GM11168 (cell line): ENCODE measurements around the gene RTCB.

Source experiments
- in situ Hi-C: fragments of 300-500 bp; cut with MboI; formaldehyde crosslinking; loops from one replicate; pipeline ENCODE4 v1.12.0; 2022; ENCODE audit warnings: low sequenced_read_pairs; ENCODE audit not compliant: unreplicated experiment

The RTCB gene

GRCh38 chr22:32411829-32412592, at the start of gene RTCB:
RTCB (minus strand) TSS chr22:32412247; CDS start chr22:32412156, 91 bp downstream.
- in situ Hi-C loops: no loop called here

GRCh38 chr22:32457031-32457430, 45.0 kb upstream of the RTCB start:
- in situ Hi-C loops: no loop called here

- in situ Hi-C loops: no loop called here
Observed at GRCh38 chr22:32448980-32449379, 36.9 kb upstream of the RTCB start.

GRCh38 chr22:32446321-32446720, 34.3 kb upstream of the RTCB start:
- in situ Hi-C loops: no loop called here

- in situ Hi-C loops: no loop called here
Observed at GRCh38 chr22:32444068-32444467, 32.0 kb upstream of the RTCB start.

- in situ Hi-C loops: no loop called here
Observed at GRCh38 chr22:32430352-32430751, 18.3 kb upstream of the RTCB start.

GRCh38 chr22:32426881-32427280, 14.8 kb upstream of the RTCB start:
- in situ Hi-C loops: no loop called here

GRCh38 chr22:32423664-32424063, 11.6 kb upstream of the RTCB start:
- in situ Hi-C loops: no loop called here

- in situ Hi-C loops: no loop called here
Observed at GRCh38 chr22:32422062-32422461, 10.0 kb upstream of the RTCB start.

GRCh38 chr22:32421484-32421883, 9.4 kb upstream of the RTCB start:
- in situ Hi-C loops: no loop called here

- in situ Hi-C loops: no loop called here
Observed at GRCh38 chr22:32417906-32418305, 5.9 kb upstream of the RTCB start.

GRCh38 chr22:32416556-32417085, 4.6 kb upstream of the RTCB start:
- in situ Hi-C loops: no loop called here

GRCh38 chr22:32414191-32414590, 2.1 kb upstream of the RTCB start:
- in situ Hi-C loops: no loop called here

- in situ Hi-C loops: no loop called here
Observed at GRCh38 chr22:32413719-32414118, 1.7 kb upstream of the RTCB start.

GRCh38 chr22:32411402-32411801, 645 bp downstream of the RTCB start:
- in situ Hi-C loops: no loop called here

- in situ Hi-C loops: no loop called here
Observed at GRCh38 chr22:32410459-32410858, 1.6 kb downstream of the RTCB start.

- in situ Hi-C loops: no loop called here
Observed at GRCh38 chr22:32409977-32410376, 2.1 kb downstream of the RTCB start.

- in situ Hi-C loops: no loop called here
Observed at GRCh38 chr22:32407936-32408335, 4.1 kb downstream of the RTCB start.

- in situ Hi-C loops: no loop called here
Observed at GRCh38 chr22:32407312-32407711, 4.7 kb downstream of the RTCB start.

- in situ Hi-C loops: no loop called here
Observed at GRCh38 chr22:32404021-32404420, 8.0 kb downstream of the RTCB start.

GRCh38 chr22:32401486-32401885, 10.6 kb downstream of the RTCB start:
- in situ Hi-C loops: no loop called here

GRCh38 chr22:32396746-32397145, 15.3 kb downstream of the RTCB start:
- in situ Hi-C loops: no loop called here
